ENCODE data around the gene GRB2. TPM values are rescaled to one million over a fixed set of nuclear protein-coding genes. Genes with fewer than 3 reads are reported as not detected.
A peak's percentile ranks its signal among the peaks of the same experiment; 100 is the strongest.
"Not testable (repeated sequence)": the region's sequence is repeated elsewhere in the genome, so short reads cannot be mapped to it uniquely, and the experiment has no call there.

Gene GRB2
- total RNA-seq, 1 experiment from 2014 or later = 148 TPM

- no peak for TF ChIP-seq SIN3A (IDR thresholded peaks at IDR 0.05; ENCODE audit: borderline replicate concordance, insufficient read depth, low read depth, low read length)
- TF ChIP-seq, protein P1, sequence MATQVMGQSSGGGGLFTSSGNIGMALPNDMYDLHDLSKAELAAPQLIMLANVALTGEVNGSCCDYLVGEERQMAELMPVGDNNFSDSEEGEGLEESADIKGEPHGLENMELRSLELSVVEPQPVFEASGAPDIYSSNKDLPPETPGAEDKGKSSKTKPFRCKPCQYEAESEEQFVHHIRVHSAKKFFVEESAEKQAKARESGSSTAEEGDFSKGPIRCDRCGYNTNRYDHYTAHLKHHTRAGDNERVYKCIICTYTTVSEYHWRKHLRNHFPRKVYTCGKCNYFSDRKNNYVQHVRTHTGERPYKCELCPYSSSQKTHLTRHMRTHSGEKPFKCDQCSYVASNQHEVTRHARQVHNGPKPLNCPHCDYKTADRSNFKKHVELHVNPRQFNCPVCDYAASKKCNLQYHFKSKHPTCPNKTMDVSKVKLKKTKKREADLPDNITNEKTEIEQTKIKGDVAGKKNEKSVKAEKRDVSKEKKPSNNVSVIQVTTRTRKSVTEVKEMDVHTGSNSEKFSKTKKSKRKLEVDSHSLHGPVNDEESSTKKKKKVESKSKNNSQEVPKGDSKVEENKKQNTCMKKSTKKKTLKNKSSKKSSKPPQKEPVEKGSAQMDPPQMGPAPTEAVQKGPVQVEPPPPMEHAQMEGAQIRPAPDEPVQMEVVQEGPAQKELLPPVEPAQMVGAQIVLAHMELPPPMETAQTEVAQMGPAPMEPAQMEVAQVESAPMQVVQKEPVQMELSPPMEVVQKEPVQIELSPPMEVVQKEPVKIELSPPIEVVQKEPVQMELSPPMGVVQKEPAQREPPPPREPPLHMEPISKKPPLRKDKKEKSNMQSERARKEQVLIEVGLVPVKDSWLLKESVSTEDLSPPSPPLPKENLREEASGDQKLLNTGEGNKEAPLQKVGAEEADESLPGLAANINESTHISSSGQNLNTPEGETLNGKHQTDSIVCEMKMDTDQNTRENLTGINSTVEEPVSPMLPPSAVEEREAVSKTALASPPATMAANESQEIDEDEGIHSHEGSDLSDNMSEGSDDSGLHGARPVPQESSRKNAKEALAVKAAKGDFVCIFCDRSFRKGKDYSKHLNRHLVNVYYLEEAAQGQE (IDR thresholded peaks at IDR 0.05; ENCODE audit: insufficient read depth in 1 of 2, low read depth in 2 of 2, low read length in 1 of 2) = no peak
- TF ChIP-seq, protein P2, sequence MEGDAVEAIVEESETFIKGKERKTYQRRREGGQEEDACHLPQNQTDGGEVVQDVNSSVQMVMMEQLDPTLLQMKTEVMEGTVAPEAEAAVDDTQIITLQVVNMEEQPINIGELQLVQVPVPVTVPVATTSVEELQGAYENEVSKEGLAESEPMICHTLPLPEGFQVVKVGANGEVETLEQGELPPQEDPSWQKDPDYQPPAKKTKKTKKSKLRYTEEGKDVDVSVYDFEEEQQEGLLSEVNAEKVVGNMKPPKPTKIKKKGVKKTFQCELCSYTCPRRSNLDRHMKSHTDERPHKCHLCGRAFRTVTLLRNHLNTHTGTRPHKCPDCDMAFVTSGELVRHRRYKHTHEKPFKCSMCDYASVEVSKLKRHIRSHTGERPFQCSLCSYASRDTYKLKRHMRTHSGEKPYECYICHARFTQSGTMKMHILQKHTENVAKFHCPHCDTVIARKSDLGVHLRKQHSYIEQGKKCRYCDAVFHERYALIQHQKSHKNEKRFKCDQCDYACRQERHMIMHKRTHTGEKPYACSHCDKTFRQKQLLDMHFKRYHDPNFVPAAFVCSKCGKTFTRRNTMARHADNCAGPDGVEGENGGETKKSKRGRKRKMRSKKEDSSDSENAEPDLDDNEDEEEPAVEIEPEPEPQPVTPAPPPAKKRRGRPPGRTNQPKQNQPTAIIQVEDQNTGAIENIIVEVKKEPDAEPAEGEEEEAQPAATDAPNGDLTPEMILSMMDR (IDR thresholded peaks at IDR 0.05) = no peak
- no peak for TF ChIP-seq TCF7L2 (IDR thresholded peaks at IDR 0.05; ENCODE audit: low read depth, low read length)
- TF ChIP-seq POLR2AphosphoS5 (IDR thresholded peaks at IDR 0.05; ENCODE audit: low read depth, low read length) = no peak
- DNase-seq (ENCODE audit: low read depth, low spot score) (no peak), ATAC-seq (no peak)
- POLR2A ChIA-PET = interaction anchor here (0.6 to 1.0 kb wide), 4 partner anchors 11 to 91 kb away, joined by 3 to 7 read pairs (median 6); partner anchors contain the start of gene SLC25A19
- in situ Hi-C loops (cut with HindIII; ENCODE audit: low pct_unique_long_range_greater_than_20kb, low sequenced_read_pairs) = no loop called here
- Histone ChIP-seq H3K9me3 (ENCODE audit: control insufficient read depth, insufficient read depth, low read depth, low read length) (no peaks in the 10 kb centered on the region), H3K4me1 (ENCODE audit: control insufficient read depth, insufficient read depth, low read length) (peaks cover 16% of the 10 kb centered on the region; the same call in 1 of the 2 replicates), H3K36me3 (ENCODE audit: control insufficient read depth, insufficient read depth, low read length) (no peaks in the 10 kb centered on the region), H3K4me3 (ENCODE audit: low read depth in 2 of 2, low read length in 2 of 2) (no peak overlapping the region), H3K27ac (ENCODE audit: low read length) (no peak overlapping the region), H3K27me3 (ENCODE audit: control insufficient read depth, insufficient read depth, low read length) (no peaks in the 10 kb centered on the region)
- no TSS peak for BruUV-seq (replicated peaks)
- intact Hi-C loops (cut with micrococcal nuclease; ENCODE audit: unreplicated experiment) = no loop called here
- CTCF ChIA-PET = no interaction called here
Measured at GRCh38 chr17:75380315-75380714, 25.2 kb downstream of the GRB2 start.

- H3K4me3 ChIP-seq (ENCODE audit: low read depth in 2 of 2, low read length in 2 of 2); intact Hi-C loops (cut with micrococcal nuclease; ENCODE audit: unreplicated experiment); H3K36me3 ChIP-seq (ENCODE audit: control insufficient read depth, insufficient read depth, low read length); H3K9me3 ChIP-seq (ENCODE audit: control insufficient read depth, insufficient read depth, low read depth, low read length); ATAC-seq; BruUV-seq (replicated peaks); H3K27ac ChIP-seq (ENCODE audit: low read length); H3K27me3 ChIP-seq (ENCODE audit: control insufficient read depth, insufficient read depth, low read length); in situ Hi-C loops (cut with HindIII; ENCODE audit: low pct_unique_long_range_greater_than_20kb, low sequenced_read_pairs); DNase-seq (ENCODE audit: low read depth, low spot score); CTCF ChIA-PET: not testable (repeated sequence)
- H3K4me1 ChIP-seq (ENCODE audit: control insufficient read depth, insufficient read depth, low read length) = peaks cover 16% of the 10 kb centered on the region; the same call in 1 of the 2 replicates
- POLR2A ChIA-PET = interaction anchor here (0.6 to 1.0 kb wide), 2 partner anchors 10 to 230 kb away, joined by 3 to 4 read pairs; no protein-coding TSS in a partner anchor
Measured at GRCh38 chr17:75379426-75379825, 26.1 kb downstream of the GRB2 start.

DNA sequence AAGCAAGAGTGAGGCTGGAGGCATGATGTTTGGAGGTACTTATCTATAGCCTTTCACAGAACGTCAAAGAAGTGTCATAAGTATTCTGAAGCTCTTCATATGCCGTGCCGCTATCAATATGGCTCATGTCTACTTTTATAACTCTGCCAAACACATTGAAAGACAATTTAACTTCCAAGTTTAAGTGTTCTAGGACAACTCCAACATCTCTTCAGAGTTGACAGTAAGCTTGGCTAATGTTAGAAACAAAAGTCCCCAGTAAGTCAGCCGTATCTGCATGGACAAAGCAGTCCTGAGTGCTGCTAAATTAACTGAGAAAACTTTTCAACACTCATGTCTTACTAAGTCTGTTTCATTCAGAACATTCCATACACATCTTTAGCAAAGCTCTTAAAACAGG, 32.2 kb downstream of the GRB2 start:
- intact Hi-C loops (cut with micrococcal nuclease; ENCODE audit: unreplicated experiment) (no loop called here), in situ Hi-C loops (cut with HindIII; ENCODE audit: low pct_unique_long_range_greater_than_20kb, low sequenced_read_pairs) (no loop called here)
- Histone ChIP-seq H3K27me3 (ENCODE audit: control insufficient read depth, insufficient read depth, low read length) (no peaks in the 10 kb centered on the region), H3K36me3 (ENCODE audit: control insufficient read depth, insufficient read depth, low read length) (no peaks in the 10 kb centered on the region), H3K27ac (ENCODE audit: low read length) (no peak overlapping the region), H3K4me1 (ENCODE audit: control insufficient read depth, insufficient read depth, low read length) (no peaks in the 10 kb centered on the region), H3K9me3 (ENCODE audit: control insufficient read depth, insufficient read depth, low read depth, low read length) (no peaks in the 10 kb centered on the region), H3K4me3 (ENCODE audit: low read depth in 2 of 2, low read length in 2 of 2) (no peak overlapping the region)
- no peak for TF ChIP-seq TCF7L2 (IDR thresholded peaks at IDR 0.05; ENCODE audit: low read depth, low read length)
- TF ChIP-seq, protein P1 (IDR thresholded peaks at IDR 0.05; ENCODE audit: insufficient read depth in 1 of 2, low read depth in 2 of 2, low read length in 1 of 2) = no peak
- TF ChIP-seq SIN3A (IDR thresholded peaks at IDR 0.05; ENCODE audit: borderline replicate concordance, insufficient read depth, low read depth, low read length) = no peak
- ChIA-PET POLR2A (interaction anchor here (0.7 kb wide), 1 partner anchor 37 kb away, joined by 7 read pairs; no protein-coding TSS in a partner anchor), CTCF (no interaction called here)
- ATAC-seq (no peak), DNase-seq (ENCODE audit: low read depth, low spot score) (no peak)
- TSS peak; percentile 30 for BruUV-seq (replicated peaks)

All from Panc1 (cell line).